WERI-Rb-1 (cell line): ENCODE data around the gene PWWP3B.

ENCODE experiments used
- DNase-seq: peaks from one replicate; pipeline ENCODE4 v3.0.0-alpha.2; 2020
- H3K27ac ChIP-seq: fragments of 250-450 bp; sonication (Bioruptor Pico); 2 replicates; pipeline ENCODE4 v1.5.1; 2020; ENCODE audit warnings: mild to moderate bottlenecking, moderate library complexity
- H3K27me3 ChIP-seq: fragments of 250-450 bp; sonication (Bioruptor Pico); 2 replicates; pipeline ENCODE4 v1.5.1; 2021; ENCODE audit warnings: mild to moderate bottlenecking, low read depth, moderate library complexity; ENCODE audit not compliant: insufficient read depth, severe bottlenecking
- H3K36me3 ChIP-seq: fragments of 250-450 bp; sonication (Bioruptor Pico); 2 replicates; pipeline ENCODE4 v1.5.1; 2020; ENCODE audit warnings: mild to moderate bottlenecking, moderate library complexity
- H3K4me3 ChIP-seq: 2 replicates; pipeline ENCODE4 v1.5.1; 2011; ENCODE audit warnings: low read depth, mild to moderate bottlenecking, control low read depth, low read length
- H3K9me3 ChIP-seq: fragments of 250-450 bp; sonication (Bioruptor Pico); 2 replicates; pipeline ENCODE4 v1.5.1; 2021; ENCODE audit warnings: mild to moderate bottlenecking, moderate library complexity; ENCODE audit not compliant: severe bottlenecking
- CTCF ChIP-seq: IDR thresholded peaks from 2 replicates; pipeline ENCODE4 v1.5.1; 2011; ENCODE audit warnings: low read depth, mild to moderate bottlenecking, control low read depth, inconsistent platforms, low read length

PWWP3B gene

DNA sequence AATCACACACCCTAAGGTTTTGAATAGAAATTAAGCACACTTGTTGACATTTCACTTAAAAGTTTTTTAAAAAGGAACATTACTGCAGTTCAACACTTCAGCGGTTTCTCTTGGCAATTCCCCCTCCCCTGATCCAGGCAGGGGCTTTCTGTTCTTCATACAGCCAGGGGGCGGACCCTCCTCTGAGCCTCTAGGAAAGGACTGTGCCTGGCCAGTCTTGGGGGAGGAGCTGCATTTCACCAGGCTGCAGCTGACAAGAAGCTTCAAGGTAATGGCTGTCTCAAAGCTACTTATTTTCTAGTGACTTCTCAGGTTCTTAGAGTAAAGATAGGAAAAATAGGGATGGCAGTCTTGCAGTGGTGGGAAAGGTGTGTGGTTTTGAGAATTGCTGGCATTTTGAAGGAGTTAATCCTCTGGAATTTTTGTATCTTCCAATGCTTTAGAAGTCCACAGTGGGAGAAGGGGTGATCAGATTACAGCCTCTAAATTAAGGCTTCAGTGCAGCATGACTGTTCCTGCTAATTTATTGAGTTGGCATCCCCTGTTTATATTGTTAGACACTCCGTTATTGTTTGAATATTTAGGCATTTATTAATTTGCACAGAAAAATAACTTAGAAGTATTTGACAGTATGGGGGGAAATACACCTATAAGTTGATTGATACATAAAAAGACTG is 33.5 kb downstream of the PWWP3B start:
- Histone ChIP-seq H3K9me3 (no peaks in the 10 kb centered on the region), H3K27me3 (peaks cover 7% of the 10 kb centered on the region), H3K27ac (no peak overlapping the region), H3K4me3 (no peak overlapping the region), H3K36me3 (no peaks in the 10 kb centered on the region)
- TF ChIP-seq CTCF, result no peak
- DNase-seq, result no peak

- TF ChIP-seq CTCF, result no peak
- DNase-seq, result no peak
- no peak overlapping the region for H3K4me3 ChIP-seq
- peaks cover 19% of the 10 kb centered on the region for H3K27me3 ChIP-seq
- H3K27ac ChIP-seq, result no peak overlapping the region
- no peaks in the 10 kb centered on the region for H3K36me3 ChIP-seq
- H3K9me3 ChIP-seq, result no peaks in the 10 kb centered on the region
Observed at GRCh38 chrX:106203315-106203714, 35.2 kb downstream of the PWWP3B start.

- Histone ChIP-seq H3K36me3 (no peaks in the 10 kb centered on the region), H3K27me3 (peaks cover 17% of the 10 kb centered on the region), H3K9me3 (no peaks in the 10 kb centered on the region), H3K4me3 (no peak overlapping the region), H3K27ac (no peak overlapping the region)
- DNase-seq, result no peak
- TF ChIP-seq CTCF, result no peak
Observed at GRCh38 chrX:106208154-106208553, 40.0 kb downstream of the PWWP3B start.
